HG03460 (cell line): ENCODE measurements around the gene SH3TC2.
"Not testable (repeated sequence)": the region's sequence is repeated elsewhere in the genome, so short reads cannot be mapped to it uniquely, and the experiment has no call there.

ENCODE experiments used
- ATAC-seq: cut with Tn5 transposase; IDR thresholded peaks from one replicate; pipeline ENCODE4 v1.9.1; 2021; ENCODE audit not compliant: unreplicated experiment

SH3TC2 gene

DNA sequence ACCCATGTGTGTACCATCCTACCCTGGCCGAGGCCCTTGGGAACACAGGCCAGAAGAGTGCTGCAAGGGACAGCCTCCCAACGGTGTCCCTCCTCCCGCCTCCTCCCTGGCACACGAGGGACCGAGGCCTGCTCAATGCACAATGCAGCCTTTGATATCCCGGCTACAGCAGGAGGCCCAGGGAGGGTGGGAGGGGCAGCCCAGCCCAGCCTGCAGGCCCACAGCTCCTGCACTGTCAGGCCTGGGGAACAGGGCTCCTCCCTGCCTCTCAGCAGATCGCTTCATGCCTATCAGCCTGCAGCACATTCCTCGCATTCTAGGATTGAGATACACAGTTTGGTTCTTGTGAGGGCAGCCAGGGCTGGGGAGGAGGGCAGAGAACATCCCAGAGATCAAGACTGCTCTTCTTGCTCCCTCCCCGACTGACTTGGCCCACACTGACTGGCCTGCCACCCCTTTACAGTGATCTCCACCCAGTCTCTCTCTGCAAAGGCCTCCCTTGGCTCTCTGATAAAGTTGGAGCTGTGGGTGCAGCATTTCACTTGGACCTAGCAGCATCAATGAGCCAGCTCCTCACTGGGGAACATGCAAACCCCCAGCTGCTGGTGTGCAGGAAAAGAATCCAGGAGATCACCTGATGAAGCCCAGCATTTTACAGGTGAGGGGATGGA is at the start of gene SH3TC2:
SH3TC2 (minus strand) TSS at position 46 of the 671 bp plus-strand sequence; CDS start at position 6, 40 bp downstream.
- ATAC-seq, result no peak

DNA sequence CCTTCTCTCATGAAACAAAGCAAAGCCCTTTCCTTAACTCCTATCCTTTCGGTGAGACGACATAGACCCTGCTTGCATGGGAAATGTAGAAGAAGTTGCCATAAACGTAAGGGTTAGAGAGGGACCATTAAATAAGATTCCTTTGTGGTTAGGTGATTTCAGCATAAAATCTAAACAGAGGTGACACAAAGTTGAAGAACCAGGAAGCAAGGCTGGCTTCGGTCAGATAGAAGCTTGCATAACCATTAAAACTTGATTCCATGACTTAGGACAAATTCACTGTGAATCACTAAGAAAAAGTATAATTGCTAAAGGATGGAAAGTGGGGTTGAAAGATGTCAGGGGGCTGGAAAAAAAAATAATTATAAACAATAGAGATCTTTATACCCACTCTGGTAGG is 47.5 kb upstream of the SH3TC2 start:
- ATAC-seq, result no peak

DNA sequence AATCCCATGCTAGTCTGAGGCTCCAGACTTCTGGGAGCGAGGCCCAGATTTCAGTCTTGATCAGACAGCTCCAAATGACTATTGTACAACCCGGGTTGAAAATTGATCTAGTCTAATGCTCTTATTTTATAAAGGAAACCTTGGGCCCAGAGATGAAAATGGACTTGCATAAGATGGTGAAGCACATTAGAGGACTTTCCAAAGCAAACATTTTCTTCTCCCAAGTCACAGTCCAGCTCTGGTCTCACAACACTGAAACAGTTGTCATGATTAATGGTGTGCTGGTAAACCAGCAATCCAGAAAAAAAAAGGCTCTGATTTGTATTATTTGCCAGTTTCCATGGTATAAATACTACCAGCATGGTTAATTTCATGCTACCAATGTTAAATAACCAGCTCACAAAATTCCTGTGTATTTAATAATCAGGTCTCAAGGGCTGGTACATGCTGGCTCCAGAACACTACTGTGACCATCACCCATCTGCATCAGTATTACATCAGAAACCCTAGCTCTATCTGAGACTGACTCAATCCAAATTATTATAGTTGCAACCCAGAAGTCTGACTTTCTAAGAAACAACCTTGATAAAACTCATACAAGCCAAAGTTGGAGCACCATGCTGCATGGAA is 45.9 kb upstream of the SH3TC2 start:
- no peak for ATAC-seq

DNA sequence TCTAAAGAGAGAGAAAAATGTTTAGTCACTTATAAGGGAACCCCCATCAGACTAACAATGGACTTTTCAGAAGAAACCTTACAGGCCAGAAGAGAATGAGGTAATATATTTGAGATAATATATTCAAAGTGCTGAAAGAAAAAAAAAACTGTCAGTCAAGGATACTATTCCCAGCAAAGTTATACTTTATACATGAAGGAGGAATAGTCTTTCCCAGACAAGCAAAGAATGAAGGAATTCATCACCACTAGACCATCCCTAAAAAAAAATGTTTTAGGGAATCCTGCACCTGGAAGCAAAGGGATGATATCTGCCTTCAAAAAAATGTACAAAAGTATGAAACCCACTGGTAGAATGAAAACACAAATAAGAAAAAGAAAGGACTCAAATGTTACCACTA is 37.5 kb upstream of the SH3TC2 start:
- no peak for ATAC-seq

DNA sequence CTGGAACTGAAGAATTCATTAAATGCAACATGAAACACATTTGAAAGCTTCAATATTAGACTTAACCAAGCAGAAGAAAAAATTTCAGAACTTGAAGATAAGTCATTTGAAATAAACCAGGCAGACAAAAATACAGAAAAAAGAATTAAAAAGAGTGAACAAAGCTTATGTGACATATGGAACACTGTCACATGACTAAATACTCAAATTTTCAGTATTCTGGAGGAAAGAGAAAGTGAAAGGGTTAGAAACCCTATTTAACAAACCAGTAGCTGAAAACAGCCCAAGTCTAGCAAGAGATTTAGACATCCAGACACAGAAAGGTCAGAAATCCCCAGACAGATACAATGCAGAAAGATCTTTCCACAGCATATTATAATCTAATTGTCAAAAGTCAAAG is 37.1 kb upstream of the SH3TC2 start:
- no peak for ATAC-seq

DNA sequence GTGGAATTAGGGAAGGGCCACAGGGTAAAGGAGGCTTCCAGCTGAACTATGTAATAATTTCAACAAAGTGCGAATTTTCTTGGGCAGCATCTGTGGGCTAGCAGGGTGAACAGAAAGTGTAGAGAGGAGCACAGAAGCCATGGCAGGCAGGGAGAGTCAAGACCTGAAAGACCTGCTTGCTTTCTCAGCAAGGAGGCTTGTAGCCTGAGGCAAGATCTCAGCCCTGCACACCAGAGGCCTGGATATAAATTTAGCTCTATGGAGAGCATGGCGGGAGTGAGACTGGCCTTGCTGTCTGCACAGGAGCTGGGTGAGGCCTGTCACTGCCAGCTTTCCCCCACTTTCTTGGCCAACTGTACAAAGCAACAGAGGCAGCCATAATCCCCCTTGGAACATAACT is 32.1 kb upstream of the SH3TC2 start:
- no peak for ATAC-seq

DNA sequence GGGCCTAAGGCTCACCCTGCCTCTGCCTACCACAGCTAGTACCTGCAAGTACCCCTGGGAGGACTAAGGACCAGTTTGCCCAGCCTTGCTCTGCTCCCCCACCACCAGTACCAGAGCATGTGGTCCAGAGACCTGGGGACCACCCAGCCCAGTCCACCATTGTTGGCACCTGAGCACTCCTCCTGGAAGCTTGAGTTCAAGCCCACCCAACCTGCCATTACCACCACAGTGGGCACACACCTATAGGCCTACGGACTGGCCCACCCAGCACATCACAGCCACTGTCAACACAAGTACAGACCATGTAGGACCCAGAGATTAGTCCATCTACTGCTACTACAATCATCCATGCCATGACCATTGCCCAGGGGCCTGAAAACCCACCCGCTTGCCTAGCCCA is 30.8 kb upstream of the SH3TC2 start:
- no peak for ATAC-seq

DNA sequence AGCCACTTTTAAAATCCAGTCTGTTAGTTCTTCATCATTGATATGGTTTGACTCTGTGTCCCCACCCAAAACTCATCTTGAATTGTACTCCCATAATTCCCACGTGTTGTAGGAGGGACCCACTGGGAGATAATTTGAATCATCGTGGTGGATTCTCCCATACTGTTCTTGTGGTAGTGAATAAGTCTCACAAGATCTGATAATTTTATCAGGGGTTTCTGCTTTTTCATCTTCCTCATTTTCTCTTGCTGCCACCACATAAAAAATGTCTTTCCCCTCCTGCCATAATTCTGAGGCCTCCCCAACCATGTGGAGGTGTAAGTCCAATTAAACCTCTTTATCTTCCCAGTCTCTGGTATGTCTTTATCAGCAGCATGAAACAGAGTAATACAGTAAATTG is 26.9 kb upstream of the SH3TC2 start:
- no peak for ATAC-seq

DNA sequence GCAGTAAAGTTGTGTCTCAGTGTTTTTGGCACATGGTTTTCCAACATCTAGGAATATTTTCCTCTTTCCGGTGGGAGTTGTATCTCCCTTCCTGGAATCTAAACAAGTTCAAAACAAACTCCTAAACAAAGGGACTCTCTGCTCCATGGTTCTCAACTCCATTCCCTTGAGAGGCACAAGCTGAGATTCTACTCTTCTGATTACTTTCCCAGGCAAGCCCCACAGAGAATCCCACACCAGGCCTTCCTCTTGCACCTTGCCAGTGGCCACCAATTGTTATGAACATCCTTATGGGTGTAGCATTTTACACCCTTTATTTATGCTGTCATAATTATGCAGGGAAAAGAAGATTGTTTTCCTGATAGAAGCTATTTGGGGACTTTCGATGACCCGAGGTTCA is 25.8 kb upstream of the SH3TC2 start:
- no peak for ATAC-seq

DNA sequence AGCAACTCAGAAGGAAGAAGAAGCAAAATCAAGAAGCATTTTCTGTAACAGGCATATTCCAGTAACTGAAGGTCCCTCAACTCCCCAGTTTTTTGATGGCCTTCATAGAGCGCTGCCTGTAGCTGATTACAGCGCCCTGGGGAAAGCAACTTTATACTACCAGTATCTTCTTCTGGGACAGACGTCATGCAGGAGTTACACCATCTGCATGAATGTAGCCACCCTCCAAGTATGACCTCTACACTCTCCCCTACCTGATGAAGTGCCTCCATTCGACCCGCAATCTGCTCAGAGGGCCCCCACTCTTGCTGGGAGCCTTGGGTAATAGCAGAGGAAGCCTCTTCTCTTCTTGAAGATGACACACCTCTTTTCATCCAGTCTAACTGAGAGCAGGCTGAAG is 21.0 kb upstream of the SH3TC2 start:
- ATAC-seq, result no peak

DNA sequence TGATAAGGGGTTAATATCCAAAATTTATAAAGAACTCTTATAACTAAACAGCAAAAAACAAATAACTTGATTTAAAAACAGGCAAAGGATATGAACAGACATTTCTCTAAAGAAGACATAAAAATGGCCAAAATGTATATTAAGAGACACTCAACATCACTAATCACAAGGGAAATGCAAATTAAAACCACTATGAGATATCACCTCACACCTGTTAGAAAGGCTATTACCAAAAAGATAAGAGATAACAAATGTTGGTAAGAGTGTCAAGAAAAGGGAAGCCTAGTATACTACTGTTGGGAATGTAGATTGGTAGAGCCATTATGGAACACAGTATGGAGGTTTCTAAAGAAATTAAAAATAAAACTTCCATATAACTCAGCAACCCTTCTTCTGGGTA is 19.4 kb upstream of the SH3TC2 start:
- ATAC-seq, result no peak

DNA sequence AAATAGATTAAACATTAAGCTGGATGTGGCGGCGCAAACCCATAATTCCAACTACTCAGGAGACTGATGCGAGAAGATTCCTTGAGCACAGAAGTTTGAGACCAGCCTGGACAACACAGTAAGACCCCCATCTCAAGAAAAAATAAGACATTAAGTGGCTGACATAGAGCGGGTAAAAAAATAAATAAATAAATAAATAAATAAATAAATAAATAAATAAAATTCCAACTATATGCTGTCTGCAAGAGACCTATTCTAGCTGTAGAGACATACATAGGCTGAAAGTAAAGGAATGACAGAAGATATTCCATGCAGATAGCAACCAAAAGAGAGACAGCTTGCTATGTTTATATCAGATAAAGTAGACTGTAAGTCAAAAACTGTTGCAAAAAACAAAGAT is 17.4 kb upstream of the SH3TC2 start:
- ATAC-seq, result no peak

DNA sequence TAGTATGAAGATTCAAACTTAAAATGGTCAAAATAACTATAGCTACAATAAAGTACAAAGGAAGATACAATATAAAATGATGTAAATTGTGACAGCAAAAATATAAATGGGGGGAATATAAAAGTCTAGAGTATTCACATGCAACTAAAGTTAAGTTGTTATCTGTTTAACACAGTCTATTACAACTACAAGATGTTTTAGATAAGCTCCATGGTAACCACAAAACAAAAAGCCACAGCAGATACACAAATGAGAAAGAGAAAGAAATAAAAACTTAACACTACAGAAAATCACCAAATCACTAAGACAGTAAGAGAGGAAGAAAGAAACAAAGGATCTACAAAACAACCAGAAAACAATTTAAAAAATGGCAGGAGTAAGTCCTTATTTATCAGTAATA is 17.0 kb upstream of the SH3TC2 start:
- ATAC-seq, result no peak

DNA sequence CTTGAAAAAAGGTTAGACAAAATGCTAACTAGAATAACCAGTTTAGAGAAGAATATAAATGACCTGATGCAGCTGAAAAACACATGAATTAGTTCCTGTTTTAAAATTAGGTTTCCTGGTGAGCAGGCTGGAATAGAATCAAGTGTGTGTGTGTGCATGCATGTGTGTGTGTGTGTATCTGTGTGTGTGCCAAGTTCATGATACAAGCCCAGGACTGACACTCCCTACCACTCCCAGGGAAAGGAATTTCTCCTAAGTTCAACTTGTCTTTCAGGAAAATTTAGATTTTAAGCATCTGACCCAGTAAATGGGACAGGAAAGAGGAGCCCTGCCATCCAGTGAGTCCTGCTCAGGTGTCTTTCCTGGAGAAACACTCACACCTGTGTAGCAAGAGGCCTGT is 11.2 kb upstream of the SH3TC2 start:
- not testable (repeated sequence) for ATAC-seq

DNA sequence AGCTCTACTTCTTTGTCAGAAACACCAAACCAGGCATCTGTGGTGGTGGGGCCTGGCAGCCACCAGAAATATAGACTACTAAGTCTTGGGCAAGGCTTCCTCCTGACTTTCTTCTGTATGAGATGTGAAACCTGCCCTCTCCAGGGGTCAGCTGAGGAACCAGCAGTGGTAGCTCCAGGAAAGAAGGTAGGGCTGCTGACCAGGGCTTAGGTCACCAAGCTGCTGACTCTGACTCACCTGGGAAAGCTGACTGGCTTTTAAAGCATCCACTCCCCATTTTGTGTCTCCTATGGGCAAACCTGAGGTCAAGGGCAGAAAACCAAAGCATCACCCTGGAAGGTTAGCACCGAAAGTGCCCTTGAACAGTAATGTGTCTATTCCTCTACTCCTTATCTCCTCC is 10.4 kb upstream of the SH3TC2 start:
- no peak for ATAC-seq

DNA sequence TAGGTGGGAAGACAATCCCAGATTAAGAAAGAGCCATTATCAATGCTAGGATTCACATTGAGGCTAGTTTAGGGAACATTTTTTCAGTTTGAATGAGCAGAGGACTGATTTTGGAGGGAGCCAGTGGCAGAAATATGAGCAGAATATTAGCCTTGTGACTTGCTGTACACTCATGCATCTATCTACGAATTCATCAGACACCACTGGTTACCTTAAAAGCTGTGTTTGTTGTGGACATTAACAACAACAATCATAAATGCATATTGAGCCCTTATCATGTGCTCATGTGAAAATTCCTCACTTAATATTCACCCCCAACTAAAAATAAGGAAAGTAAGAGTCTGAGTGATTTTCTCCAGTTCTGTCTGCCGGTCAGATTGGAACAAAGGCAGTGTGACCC is 9.9 kb upstream of the SH3TC2 start:
- no peak for ATAC-seq

DNA sequence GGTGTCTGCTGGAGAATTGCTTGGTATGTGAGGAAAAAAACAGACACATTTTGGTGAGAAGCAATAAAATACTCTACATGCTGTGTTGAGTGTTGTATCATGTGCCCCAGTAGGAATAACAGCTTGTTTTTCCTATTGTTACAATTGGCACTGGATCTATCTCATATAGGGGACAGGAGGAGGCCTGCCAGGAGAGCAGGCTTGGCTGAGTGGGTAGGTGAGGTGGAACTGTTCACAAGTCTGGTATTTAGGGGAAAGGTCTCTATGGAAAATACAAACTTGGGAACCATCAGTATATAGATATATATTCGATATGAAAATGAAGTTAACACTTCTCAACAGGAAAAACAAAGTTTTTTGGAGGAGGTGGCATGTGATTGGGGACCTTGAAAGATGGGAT is 9.5 kb upstream of the SH3TC2 start:
- ATAC-seq, result no peak

DNA sequence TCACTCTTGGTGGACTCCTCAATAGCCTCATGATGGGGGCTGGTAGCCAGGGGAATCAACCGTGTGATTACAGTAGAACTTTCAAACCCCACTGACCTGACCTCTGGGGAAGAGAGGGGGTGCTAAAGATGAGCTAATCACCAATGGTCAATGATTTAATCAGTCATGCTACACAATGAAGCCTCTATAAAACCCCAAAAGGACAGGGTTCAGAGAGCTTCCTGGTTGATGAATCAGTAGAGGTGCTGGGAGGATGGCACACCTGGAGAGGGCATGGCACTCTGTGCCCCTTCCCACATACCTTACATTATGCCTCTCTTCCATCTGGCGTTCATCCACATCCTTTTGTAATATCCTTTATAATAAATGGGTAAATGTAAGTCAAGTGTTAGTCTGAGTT is 8.9 kb upstream of the SH3TC2 start:
- no peak for ATAC-seq

DNA sequence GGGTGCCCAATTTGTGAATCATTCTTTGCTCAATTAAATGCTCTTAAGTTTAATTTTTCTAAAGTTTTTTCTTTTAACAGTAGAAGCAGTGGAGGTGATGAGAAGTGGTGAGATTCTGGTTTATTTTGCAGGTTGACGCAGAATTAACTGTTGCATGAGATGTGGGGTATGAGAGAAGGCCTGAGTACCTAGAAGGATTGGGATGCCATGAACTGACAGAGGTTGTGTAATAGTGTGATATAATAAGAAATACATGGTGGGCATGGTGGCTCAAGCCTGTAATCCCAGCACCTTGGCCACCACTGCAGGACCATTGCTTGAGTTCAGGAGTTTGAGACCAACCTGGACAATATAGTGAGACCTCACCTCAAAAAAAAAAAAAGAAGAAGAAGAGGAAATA is 8.4 kb upstream of the SH3TC2 start:
- ATAC-seq, result no peak

DNA sequence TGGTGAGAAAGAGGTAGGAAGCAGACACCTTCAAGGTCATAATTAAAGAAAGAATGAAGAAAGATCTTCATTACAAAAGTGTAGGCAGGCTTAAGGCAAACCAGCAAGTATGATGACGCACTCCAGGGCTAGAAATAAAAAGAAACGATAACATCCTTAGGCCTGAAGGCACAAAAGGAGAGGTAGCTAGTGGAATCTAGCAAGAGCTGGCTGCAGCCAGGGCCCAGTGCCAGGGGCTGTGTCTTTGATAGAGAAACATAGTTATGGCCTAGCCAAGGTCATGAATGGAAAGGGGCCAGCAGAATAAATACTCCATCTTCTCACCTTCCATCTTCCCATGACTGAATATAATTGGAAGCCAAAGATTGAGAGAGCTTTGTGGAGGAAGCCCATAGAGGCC is 6.8 kb upstream of the SH3TC2 start:
- no peak for ATAC-seq

DNA sequence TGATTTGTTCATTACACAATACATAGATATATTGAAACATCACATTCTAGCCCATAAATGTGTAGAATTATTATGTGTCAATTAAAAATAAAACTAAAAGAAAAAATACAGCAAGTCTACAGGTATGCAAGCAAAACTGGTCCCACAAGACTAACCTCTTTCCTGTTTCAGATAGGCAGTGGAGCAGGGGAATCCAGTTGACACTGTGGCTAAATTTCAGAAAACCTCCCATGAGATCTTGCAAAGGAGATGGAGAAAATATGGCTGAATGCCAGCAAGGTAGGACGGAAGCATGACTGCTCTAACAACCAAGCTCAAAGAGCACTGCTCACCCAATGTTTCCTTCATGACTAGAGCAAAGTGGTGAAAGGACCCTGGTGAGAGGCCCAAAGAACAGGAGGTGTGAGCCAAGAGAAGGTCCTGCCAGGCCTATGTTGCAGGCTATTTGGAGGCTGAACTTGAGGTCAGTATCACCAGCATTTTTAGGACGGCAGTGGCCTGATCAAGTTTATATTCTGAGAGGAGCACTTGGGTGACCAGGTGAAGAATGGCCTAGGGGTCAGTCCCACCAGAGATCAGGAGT is 1.1 kb upstream of the SH3TC2 start:
- no peak for ATAC-seq

DNA sequence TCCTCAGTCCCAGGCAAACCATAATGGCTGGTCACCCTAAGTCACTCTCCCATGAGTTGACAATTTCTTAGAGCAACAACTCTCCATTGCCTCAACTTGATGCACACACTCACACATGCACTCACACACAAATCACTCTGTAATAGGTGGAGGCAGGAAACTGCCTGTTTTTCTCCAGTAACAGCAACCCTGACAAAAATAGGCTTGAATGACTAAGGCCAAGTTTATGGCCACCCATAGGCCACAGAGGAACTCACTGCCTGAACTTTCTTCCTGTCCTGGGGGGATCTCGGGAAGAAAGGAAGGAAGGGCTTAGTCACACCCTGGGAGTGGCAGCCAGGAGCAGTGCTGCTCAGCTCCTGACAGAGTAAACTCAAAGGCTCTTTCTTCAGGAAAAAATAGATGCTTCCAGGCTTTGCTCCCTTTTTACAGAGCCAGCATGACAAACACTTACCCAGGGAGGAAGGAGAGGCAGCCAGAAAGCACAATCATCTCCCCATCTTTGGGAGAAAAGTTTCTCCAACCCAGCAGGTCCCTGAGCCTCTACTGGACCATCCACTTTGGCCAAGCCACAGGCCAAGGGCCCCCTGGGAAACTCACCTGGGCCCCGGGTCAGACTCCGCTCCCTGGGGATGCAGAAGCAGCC is 368 bp downstream of the SH3TC2 start:
- ATAC-seq, result no peak
